K562 (cell line): Measurements from ENCODE around the gene ADRA2B. TPM values are rescaled to one million over a fixed set of nuclear protein-coding genes. Genes with fewer than 3 reads are reported as not detected.

ENCODE experiments used
- ATAC-seq: fragments of 200-7000 bp; cut with Tn5 transposase; 3 replicates; pipeline ENCODE4 v1.9.1; 2020; ENCODE audit warnings: moderate library complexity
- BruUV-seq: library from RNA; stranded (reverse); fragments of 400-500 nt; replicated peaks from 2 replicates; lab custom pipeline; 2021; lab: Mats Ljungman, UMichigan
- CTCF ChIA-PET: fragments of 300-600 bp; formaldehyde crosslinking; extraction: SDS; loops from one replicate; lab custom pipeline; 2021; ENCODE audit warnings: low intra/inter-chr PET ratio; lab: Yijun Ruan, JAX
- POLR2A ChIA-PET: fragments of 300-600, 350-650 bp; sonication (Branson Sonifier 250); formaldehyde crosslinking; extraction: SDS; loops from one replicate; lab custom pipeline; 2021; ENCODE audit warnings: antibody characterized with exemption, inconsistent platforms; lab: Yijun Ruan, JAX
- DNase-seq, 4 experiments: peaks; one replicate each; pipeline versions ENCODE4 v3.0.0 to v3.0.0-alpha.2; 2011 to 2018; ENCODE audit warnings: low spot score in 3 of 4, mixed read lengths in 3 of 4; ENCODE audit errors: extremely low read depth in 1 of 4
- FAIRE-seq: peaks from 2 replicates; lab custom pipeline; 2011; peaks lifted over from hg19 to GRCh38; lab: Jason Lieb, UNC
- H2AFZ ChIP-seq: 2 replicates; pipeline ENCODE4 v1.6.0; 2011; ENCODE audit warnings: low read depth, low read length, control low read depth, inconsistent platforms
- H3K27ac ChIP-seq: fragments of 200-600 bp; 3 replicates; pipeline ENCODE4 v1.8.0; 2011; ENCODE audit warnings: low read depth, mild to moderate bottlenecking, control low read depth, inconsistent platforms, low read length, moderate library complexity, mixed read lengths; ENCODE audit errors: extremely low read depth
- H3K27me3 ChIP-seq, 2 experiments: fragments of 300-600 bp in 1 of 2; 2 replicates in 1 of 2; 3 replicates in 1 of 2; pipeline versions ENCODE4 v1.6.0 to v1.8.0; 2011; ENCODE audit warnings: inconsistent platforms in 2 of 2, low read length in 2 of 2, mild to moderate bottlenecking in 1 of 2, mixed read lengths in 1 of 2, moderate library complexity in 1 of 2; ENCODE audit not compliant: control insufficient read depth in 2 of 2, insufficient read depth in 2 of 2
- H3K36me3 ChIP-seq: fragments of 300-600 bp; 3 replicates; pipeline ENCODE4 v1.8.0; 2011; ENCODE audit warnings: mild to moderate bottlenecking, low read length, inconsistent platforms; ENCODE audit not compliant: control insufficient read depth, insufficient read depth
- H3K4me1 ChIP-seq, 2 experiments: fragments of 200-600 bp in 1 of 2; replicated peaks in 1 of 2; 2 replicates in 1 of 2; 3 replicates in 1 of 2; pipeline versions ENCODE4 v1.5.1 to v1.8.0; 2011; ENCODE audit warnings: inconsistent platforms in 2 of 2, low read length in 2 of 2, mild to moderate bottlenecking in 1 of 2, mixed read lengths in 1 of 2, moderate library complexity in 1 of 2; ENCODE audit not compliant: control insufficient read depth in 2 of 2, insufficient read depth in 2 of 2
- H3K4me2 ChIP-seq: 2 replicates; pipeline ENCODE4 v1.6.1; 2011; ENCODE audit warnings: low read length, control low read depth, inconsistent platforms, mixed read lengths; ENCODE audit not compliant: insufficient read depth
- H3K4me3 ChIP-seq: fragments of 200-600 bp; sonication (generic), shearing (Covaris generic); 2 replicates; pipeline ENCODE4 v1.5.1; 2016; ENCODE audit warnings: control low read depth, inconsistent platforms
- H3K79me2 ChIP-seq: fragments of 200-600 bp; 3 replicates; pipeline ENCODE4 v1.8.0; 2011; ENCODE audit warnings: low read length, inconsistent platforms; ENCODE audit not compliant: control insufficient read depth, insufficient read depth
- H3K9ac ChIP-seq, 2 experiments: 2 replicates each; pipeline versions ENCODE4 v1.6.0 to v1.6.1; 2011; ENCODE audit warnings: low read depth in 2 of 2, low read length in 2 of 2, control low read depth in 1 of 2, inconsistent platforms in 1 of 2, mild to moderate bottlenecking in 1 of 2, mixed read lengths in 1 of 2; ENCODE audit not compliant: insufficient read depth in 1 of 2
- H3K9me1 ChIP-seq: one replicate; pipeline ENCODE4 v1.6.0; 2011; ENCODE audit warnings: inconsistent platforms, mild to moderate bottlenecking, low read length, moderate library complexity; ENCODE audit not compliant: control insufficient read depth, insufficient read depth
- H3K9me3 ChIP-seq: replicated peaks from 2 replicates; pipeline ENCODE4 v1.5.1; 2011; ENCODE audit warnings: low read depth, low read length, inconsistent platforms; ENCODE audit not compliant: control insufficient read depth, insufficient read depth
- H4K20me1 ChIP-seq: replicated peaks from 2 replicates; pipeline ENCODE4 v1.6.1; 2011; ENCODE audit warnings: low read length, inconsistent platforms, mixed read lengths; ENCODE audit not compliant: control insufficient read depth, insufficient read depth
- NRF1 ChIP-seq, 2 experiments: fragments of 450-650 bp; IDR thresholded peaks in 1 of 2; conservative IDR thresholded peaks in 1 of 2; 2 replicates each; pipeline ENCODE4 v1.6.1; 2014; ENCODE audit warnings: mild to moderate bottlenecking in 2 of 2
- RBM25 ChIP-seq: fragments of 200-400 bp; formaldehyde crosslinking; IDR thresholded peaks from 2 replicates; pipeline ENCODE4 v1.6.1; 2018; ENCODE audit warnings: low read length, low read depth, moderate library complexity; ENCODE audit not compliant: severe bottlenecking
- SIRT6 ChIP-seq: IDR thresholded peaks from one replicate; pipeline ENCODE4 v1.6.1; 2012; ENCODE audit warnings: low read depth, mild to moderate bottlenecking, control low read depth, inconsistent platforms, low read length, moderate library complexity
- SMARCB1 ChIP-seq: IDR thresholded peaks from 2 replicates; pipeline ENCODE4 v1.6.1; 2011; ENCODE audit warnings: improper control_type of control experiment, low read depth; ENCODE audit not compliant: insufficient read length
- SP2 ChIP-seq: IDR thresholded peaks from 2 replicates; pipeline ENCODE4 v1.6.1; 2011; ENCODE audit warnings: mild to moderate bottlenecking, low read depth, low read length, moderate library complexity; ENCODE audit not compliant: poor library complexity, severe bottlenecking; ENCODE audit errors: extremely low read depth
- TFAM ChIP-seq: fragments of 250-450 bp; sonication (Bioruptor Pico); conservative IDR thresholded peaks from 2 replicates; pipeline ENCODE4 v1.5.0; 2021; ENCODE audit warnings: mild to moderate bottlenecking, moderate library complexity
- ZBTB40 ChIP-seq, 2 experiments: fragments of 450-650 bp in 1 of 2; sonication (generic) in 1 of 2; formaldehyde crosslinking in 1 of 2; IDR thresholded peaks; 2 replicates each; pipeline versions ENCODE4 v1.7.1 to v1.9.0; 2016 to 2022; ENCODE audit warnings: inconsistent platforms in 1 of 2, mild to moderate bottlenecking in 1 of 2, missing genetic modification reagents in 1 of 2
- WGBS: fragments of 100-300 bp; shearing (Covaris generic); methylation state at CpG from one replicate; pipeline ENCODE4 v1.1.6; 2016; ENCODE audit warnings: low coverage, mixed read lengths; ENCODE audit not compliant: insufficient coverage; ENCODE audit errors: missing lambda C conversion rate; 5-methylcytosine and 5-hydroxymethylcytosine counted together
- in situ Hi-C: fragments of 300-500 bp; cut with MboI; formaldehyde crosslinking; loops from 4 replicates; pipeline ENCODE4 v1.15.0; 2018; ENCODE audit warnings: inconsistent platforms, mixed read lengths
- intact Hi-C: fragments of 100-400 bp; cut with micrococcal nuclease; formaldehyde crosslinking; loops from 2 replicates; pipeline ENCODE4 v1.14.2; 2022
- polyA plus RNA-seq, 8 experiments: library from polyadenylated mRNA; depleted of rRNA in 4 of 8; stranded (reverse) in 5 of 8; unstranded in 3 of 8; fragments of >200 nt; fragmentation: Nextera tagmentation in 2 of 8; fragmentation: Illumina TruSeq in 1 of 8; extraction: Ambion mirVana in 2 of 8; extraction: Trizol in 1 of 8; gene quantifications; 2 replicates each; pipeline versions ENCODE4 v1.2.1 to v1.2.3, GENCODE V29; 2011 to 2014; ENCODE audit warnings: inconsistent platforms in 1 of 8, missing spikeins in 1 of 8
- total RNA-seq, 7 experiments: library from RNA; depleted of rRNA in 6 of 7; stranded (reverse); fragments of >200 nt in 6 of 7; fragmentation: Illumina TruSeq in 2 of 7; extraction: Trizol in 2 of 7; gene quantifications; 2 replicates each; pipeline versions ENCODE4 v1.2.1 to v1.2.3, GENCODE V29; 2011 to 2021; ENCODE audit warnings: low replicate concordance in 1 of 7

ADRA2B gene
- total and polyA plus RNA-seq, 9 of the 15 experiments (the other 6 are each of a cell fraction or from before 2014, with no cell fraction given), result not detected

DNA sequence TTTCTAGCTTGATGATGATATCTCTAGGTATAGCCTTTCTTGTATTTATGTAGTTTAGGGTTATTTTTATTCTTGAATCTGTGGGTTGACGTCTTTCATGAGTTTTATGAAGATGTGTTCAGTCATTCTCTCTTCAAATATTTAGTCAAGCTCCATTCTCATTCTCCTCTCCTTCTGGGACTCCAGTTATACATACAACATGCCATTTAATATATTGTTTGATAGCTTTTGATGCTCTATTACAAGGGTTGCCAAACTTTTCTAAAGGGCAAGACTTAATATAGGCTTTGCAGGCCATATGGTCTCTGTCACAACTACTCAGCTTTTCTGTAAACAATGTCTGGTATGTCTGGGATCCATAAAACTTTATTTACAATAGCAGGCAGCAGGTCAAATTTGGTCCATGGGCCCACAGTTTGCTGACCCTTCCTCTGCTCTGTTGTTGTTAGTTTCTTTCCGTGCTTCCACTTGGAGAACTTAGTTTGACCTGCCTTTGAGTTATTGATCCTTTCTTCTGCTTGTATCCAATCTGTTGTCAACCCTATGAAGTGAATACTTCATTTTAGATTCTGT, 41.1 kb downstream of the ADRA2B start:
- H3K27ac ChIP-seq, result no peak overlapping the region
- no peak overlapping the region for H3K9ac ChIP-seq
- 0% methylated on average over 2 of the region's 2 CpGs for WGBS
- DNase-seq (no peak), ATAC-seq (no peak), FAIRE-seq (no peak)
- POLR2A ChIA-PET, result interaction anchor here (1.1 kb wide), 1 partner anchor 11 kb away, joined by 5 read pairs; no protein-coding TSS in a partner anchor
- intact Hi-C loops, result no loop called here
- no peaks in the 10 kb centered on the region for H3K36me3 ChIP-seq
- H3K4me1 ChIP-seq, result no peaks in the 10 kb centered on the region
- no peaks in the 10 kb centered on the region for H3K9me1 ChIP-seq
- H3K9me3 ChIP-seq, result no peaks in the 10 kb centered on the region
- TF ChIP-seq ZBTB40 (IDR thresholded peaks at IDR 0.05) (peak; percentile 80), ZBTB40 (CRISPR knock-in tag; IDR thresholded peaks at IDR 0.05) (no peak), NRF1 (conservative IDR thresholded peaks at IDR 0.05 in 1 of 2, IDR thresholded peaks at IDR 0.05 in 1 of 2) (no peak), SMARCB1 (no peak), SP2 (no peak), SIRT6 (no peak), RBM25 (no peak), TFAM (CRISPR knock-in tag) (no peak)
- H3K4me2 ChIP-seq, result no peak overlapping the region
- H2AFZ ChIP-seq, result no peak overlapping the region
- H4K20me1 ChIP-seq, result no peaks in the 10 kb centered on the region
- in situ Hi-C loops, result loop anchor here (10.0 to 25.0 kb wide), 2 partner anchors 70 to 288 kb away; no protein-coding TSS in a partner anchor
- CTCF ChIA-PET, result no interaction called here
- no TSS peak for BruUV-seq
- H3K79me2 ChIP-seq, result no peaks in the 10 kb centered on the region
- H3K4me3 ChIP-seq, result no peak overlapping the region
- peaks cover 4 to 39% of the 10 kb centered on the region in 2 experiments; a peak in 3 of 5 replicates for H3K27me3 ChIP-seq
